Trophoblast cell (in vitro differentiated cells and primary cell): ENCODE results near the gene COL1A1.
A peak's percentile ranks its signal among the peaks of the same experiment; 100 is the strongest.

Source experiments
- DNase-seq, 2 donors: peaks; one replicate each; pipeline ENCODE4 v3.0.0-alpha.2; 2016
- H2AFZ ChIP-seq: 2 replicates; pipeline ENCODE4 v1.6.1; 2013; ENCODE audit warnings: low read length, moderate library complexity, mild to moderate bottlenecking; ENCODE audit not compliant: insufficient read depth, poor library complexity
- H2AK5ac ChIP-seq: 2 replicates; pipeline ENCODE4 v1.6.1; 2013; ENCODE audit warnings: mild to moderate bottlenecking, low read length
- H2BK120ac ChIP-seq: 2 replicates; pipeline ENCODE4 v1.6.1; 2013; ENCODE audit warnings: low read length, mild to moderate bottlenecking, moderate library complexity; ENCODE audit not compliant: insufficient read depth, poor library complexity
- H2BK12ac ChIP-seq: 2 replicates; pipeline ENCODE4 v1.6.1; 2013; ENCODE audit warnings: mild to moderate bottlenecking, low read length, moderate library complexity
- H2BK5ac ChIP-seq: 2 replicates; pipeline ENCODE4 v1.6.1; 2013; ENCODE audit warnings: low read length, low read depth, moderate library complexity, mild to moderate bottlenecking; ENCODE audit not compliant: poor library complexity
- H3K14ac ChIP-seq: 2 replicates; pipeline ENCODE4 v1.6.1; 2013; ENCODE audit warnings: mild to moderate bottlenecking, low read length
- H3K18ac ChIP-seq: 2 replicates; pipeline ENCODE4 v1.6.1; 2013; ENCODE audit warnings: mild to moderate bottlenecking, low read length
- H3K23ac ChIP-seq: 2 replicates; pipeline ENCODE4 v1.6.1; 2013; ENCODE audit warnings: low read length
- H3K27ac ChIP-seq: 2 replicates; pipeline ENCODE4 v1.5.1; 2013; ENCODE audit warnings: low read depth, mild to moderate bottlenecking, inconsistent platforms, low read length, moderate library complexity
- H3K27me3 ChIP-seq: 2 replicates; pipeline ENCODE4 v1.6.1; 2013; ENCODE audit warnings: inconsistent platforms, mild to moderate bottlenecking, low read length, moderate library complexity; ENCODE audit not compliant: insufficient read depth
- H3K36me3 ChIP-seq, 2 experiments: 1 replicate in 1 of 2; 2 replicates in 1 of 2; pipeline ENCODE4 v1.6.1; 2013; ENCODE audit warnings: low read length in 2 of 2, mild to moderate bottlenecking in 2 of 2, moderate library complexity in 1 of 2; ENCODE audit not compliant: insufficient read depth in 2 of 2, control insufficient read depth in 1 of 2
- H3K4ac ChIP-seq: 2 replicates; pipeline ENCODE4 v1.6.1; 2013; ENCODE audit warnings: low read depth, mild to moderate bottlenecking, low read length, moderate library complexity
- H3K4me1 ChIP-seq, 2 experiments: 1 replicate in 1 of 2; 2 replicates in 1 of 2; pipeline ENCODE4 v1.6.1; 2013; ENCODE audit warnings: low read length in 2 of 2, mild to moderate bottlenecking in 2 of 2, moderate library complexity in 1 of 2; ENCODE audit not compliant: insufficient read depth in 2 of 2, control insufficient read depth in 1 of 2
- H3K4me2 ChIP-seq: 2 replicates; pipeline ENCODE4 v1.6.1; 2013; ENCODE audit warnings: inconsistent platforms, mild to moderate bottlenecking, low read length, moderate library complexity
- H3K4me3 ChIP-seq: 2 replicates; pipeline ENCODE4 v1.5.1; 2013; ENCODE audit warnings: mild to moderate bottlenecking, low read depth, low read length, inconsistent platforms
- H3K79me1 ChIP-seq: one replicate; pipeline ENCODE4 v1.6.1; 2013; ENCODE audit warnings: low read length
- H3K79me2 ChIP-seq: 2 replicates; pipeline ENCODE4 v1.6.1; 2013; ENCODE audit warnings: low read length, mild to moderate bottlenecking; ENCODE audit not compliant: control insufficient read depth, insufficient read depth, poor library complexity
- H3K9ac ChIP-seq: 2 replicates; pipeline ENCODE4 v1.6.1; 2013; ENCODE audit warnings: mild to moderate bottlenecking, low read length
- H3K9me3 ChIP-seq: 2 replicates; pipeline ENCODE4 v1.6.1; 2013; ENCODE audit warnings: low read depth, mild to moderate bottlenecking, control low read depth, inconsistent platforms, low read length; ENCODE audit not compliant: insufficient read depth
- H4K12ac ChIP-seq: 2 replicates; pipeline ENCODE4 v1.6.1; 2013; ENCODE audit warnings: low read depth, mild to moderate bottlenecking, low read length, moderate library complexity
- H4K8ac ChIP-seq: 2 replicates; pipeline ENCODE4 v1.6.1; 2013; ENCODE audit warnings: low read depth, mild to moderate bottlenecking, low read length, moderate library complexity
- H4K91ac ChIP-seq: one replicate; pipeline ENCODE4 v1.6.1; 2013; ENCODE audit warnings: low read depth, mild to moderate bottlenecking, low read length, moderate library complexity
- WGBS: extraction: QIAGEN DNeasy Blood & Tissue Kit; methylation state at CpG from one replicate; pipeline ENCODE4 v1.1.7; 2013; ENCODE audit warnings: missing lambda C conversion rate; ENCODE audit not compliant: insufficient read length, insufficient coverage; ENCODE audit errors: extremely low coverage; 5-methylcytosine and 5-hydroxymethylcytosine counted together

COL1A1 gene

DNA sequence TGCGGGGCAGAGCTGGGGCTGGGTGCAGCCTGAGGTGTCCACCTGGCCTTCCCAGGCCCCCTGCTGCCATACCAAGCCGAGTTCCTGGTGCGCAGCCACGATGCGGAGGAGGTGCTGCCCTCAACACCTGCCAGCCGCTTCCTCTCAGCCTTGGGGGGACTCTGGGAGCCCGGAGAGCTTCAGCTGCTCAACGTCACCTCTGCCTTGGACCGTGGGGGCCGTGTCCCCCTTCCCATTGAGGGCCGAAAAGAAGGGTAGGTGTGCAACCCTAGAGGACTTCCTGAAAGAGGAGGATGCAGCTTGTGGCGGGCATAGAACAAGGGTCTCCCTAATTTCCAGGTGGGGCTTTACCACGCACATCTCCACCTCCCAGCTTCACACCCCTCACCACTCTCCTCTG, 33.1 kb downstream of the COL1A1 start:
- H4K91ac ChIP-seq, result no peak overlapping the region
- no peak overlapping the region for H3K23ac ChIP-seq
- H3K4me2 ChIP-seq, result no peak overlapping the region
- H3K79me1 ChIP-seq, result peaks cover 2% of the 10 kb centered on the region
- no peak overlapping the region for H3K4ac ChIP-seq
- H3K79me2 ChIP-seq, result no peaks in the 10 kb centered on the region
- H3K9me3 ChIP-seq, result no peaks in the 10 kb centered on the region
- no peaks in the 10 kb centered on the region for H3K27me3 ChIP-seq
- no peak overlapping the region for H2BK120ac ChIP-seq
- no peak overlapping the region for H3K27ac ChIP-seq
- no peak overlapping the region for H2AFZ ChIP-seq
- H2AK5ac ChIP-seq, result peak overlapping the region; percentile 60
- peaks cover 0 to 3% of the 10 kb centered on the region in 2 experiments for H3K4me1 ChIP-seq
- WGBS, result no CpG with 5 or more reads among the region's 13 CpGs
- no peak overlapping the region for H3K18ac ChIP-seq
- H3K4me3 ChIP-seq, result no peak overlapping the region
- H3K36me3 ChIP-seq, result no peaks in the 10 kb centered on the region
- no peak overlapping the region for H3K9ac ChIP-seq
- no peak overlapping the region for H2BK12ac ChIP-seq
- DNase-seq, result no peak
- H2BK5ac ChIP-seq, result no peak overlapping the region
- H3K14ac ChIP-seq, result no peak overlapping the region
- H4K12ac ChIP-seq, result no peak overlapping the region
- H4K8ac ChIP-seq, result no peak overlapping the region

GRCh38 chr17:50167371-50167770, 34.1 kb downstream of the COL1A1 start:
- no peak overlapping the region for H2BK5ac ChIP-seq
- H3K79me1 ChIP-seq, result no peaks in the 10 kb centered on the region
- no peak for DNase-seq
- H3K9ac ChIP-seq, result no peak overlapping the region
- H3K14ac ChIP-seq, result no peak overlapping the region
- no CpG with 5 or more reads among the region's 19 CpGs for WGBS
- no peak overlapping the region for H4K12ac ChIP-seq
- no peak overlapping the region for H3K23ac ChIP-seq
- H3K36me3 ChIP-seq, result no peaks in the 10 kb centered on the region
- no peak overlapping the region for H3K27ac ChIP-seq
- no peak overlapping the region for H3K4me3 ChIP-seq
- no peak overlapping the region for H2BK12ac ChIP-seq
- H3K18ac ChIP-seq, result no peak overlapping the region
- H3K4ac ChIP-seq, result no peak overlapping the region
- no peaks in the 10 kb centered on the region for H3K27me3 ChIP-seq
- no peak overlapping the region for H2AFZ ChIP-seq
- H4K8ac ChIP-seq, result no peak overlapping the region
- H2BK120ac ChIP-seq, result no peak overlapping the region
- H3K4me2 ChIP-seq, result no peak overlapping the region
- no peak overlapping the region for H2AK5ac ChIP-seq
- no peaks in the 10 kb centered on the region for H3K9me3 ChIP-seq
- H4K91ac ChIP-seq, result no peak overlapping the region
- H3K4me1 ChIP-seq, result no peaks in the 10 kb centered on the region
- H3K79me2 ChIP-seq, result no peaks in the 10 kb centered on the region

- Histone ChIP-seq H3K9ac (no peak overlapping the region), H3K14ac (no peak overlapping the region), H3K18ac (no peak overlapping the region), H4K8ac (no peak overlapping the region), H3K4me3 (no peak overlapping the region), H2BK12ac (no peak overlapping the region), H3K27ac (no peak overlapping the region), H2BK5ac (no peak overlapping the region), H3K9me3 (no peaks in the 10 kb centered on the region), H3K4me2 (no peak overlapping the region), H2AK5ac (no peak overlapping the region), H2AFZ (no peak overlapping the region), H3K79me2 (no peaks in the 10 kb centered on the region), H2BK120ac (no peak overlapping the region), H3K27me3 (no peaks in the 10 kb centered on the region), H4K12ac (no peak overlapping the region), H3K4ac (no peak overlapping the region), H3K36me3 (no peaks in the 10 kb centered on the region), H3K79me1 (no peaks in the 10 kb centered on the region), H4K91ac (no peak overlapping the region), H3K4me1 (peaks cover 0 to 3% of the 10 kb centered on the region in 2 experiments), H3K23ac (no peak overlapping the region)
- 100% methylated on average over 1 of the region's 7 CpGs for whole genome bisulfite sequencing
- DNase-seq, result no peak
These were observed 34.8 kb downstream of the COL1A1 start for GRCh38 chr17:50166518-50167181.

- Histone ChIP-seq H3K36me3 (no peaks in the 10 kb centered on the region), H3K4me1 (peaks cover 0 to 6% of the 10 kb centered on the region in 2 experiments), H3K18ac (no peak within 1 kb of the TSS), H2BK120ac (no peak within 1 kb of the TSS), H3K23ac (no peak within 1 kb of the TSS), H3K27ac (no peak within 1 kb of the TSS), H3K79me1 (no peaks in the 10 kb centered on the region), H3K14ac (no peak within 1 kb of the TSS), H2AK5ac (peak within 1 kb of the TSS; percentile 32), H3K4ac (no peak within 1 kb of the TSS), H3K9ac (no peak within 1 kb of the TSS), H4K12ac (no peak within 1 kb of the TSS), H3K27me3 (no peaks in the 10 kb centered on the region), H3K9me3 (no peaks in the 10 kb centered on the region), H4K91ac (no peak within 1 kb of the TSS), H3K79me2 (no peaks in the 10 kb centered on the region), H3K4me2 (no peak within 1 kb of the TSS), H2AFZ (no peak within 1 kb of the TSS), H2BK12ac (peak within 1 kb of the TSS; percentile 23), H2BK5ac (no peak within 1 kb of the TSS), H4K8ac (no peak within 1 kb of the TSS), H3K4me3 (no peak within 1 kb of the TSS)
- no CpG with 5 or more reads among the region's 15 CpGs for WGBS
- DNase-seq, result no peak
These were observed 35.4 kb downstream of the COL1A1 start, which contains the start of gene SGCA for GRCh38 chr17:50165867-50166517. Gene SGCA, plus strand, starts transcription at chr17:50166005. Its CDS starts 36 bp downstream, at chr17:50166041.
